GM19035 (cell line): ENCODE measurements around the gene SKA2.
"Not testable (repeated sequence)": the region's sequence is repeated elsewhere in the genome, so short reads cannot be mapped to it uniquely, and the experiment has no call there.

Experiments
- ATAC-seq: cut with Tn5 transposase; IDR thresholded peaks from one replicate; pipeline ENCODE4 v1.9.1; 2021; ENCODE audit not compliant: unreplicated experiment

SKA2 gene

GRCh38 chr17:59152925-59153324 is 2.1 kb downstream of the SKA2 start:
- ATAC-seq, result no peak

- ATAC-seq, result no peak
Observed at GRCh38 chr17:59151591-59151990, 3.4 kb downstream of the SKA2 start.

GRCh38 chr17:59151006-59151405 is 4.0 kb downstream of the SKA2 start:
- no peak for ATAC-seq

GRCh38 chr17:59149841-59150511 is 5.0 kb downstream of the SKA2 start:
- ATAC-seq, result no peak

GRCh38 chr17:59149051-59149450 is 5.9 kb downstream of the SKA2 start:
- no peak for ATAC-seq

GRCh38 chr17:59145571-59146096 is 9.4 kb downstream of the SKA2 start:
- ATAC-seq, result no peak

GRCh38 chr17:59141860-59142259 is 13.1 kb downstream of the SKA2 start:
- no peak for ATAC-seq

GRCh38 chr17:59139939-59140338 is 15.0 kb downstream of the SKA2 start:
- ATAC-seq, result no peak

GRCh38 chr17:59138339-59138738 is 16.6 kb downstream of the SKA2 start:
- ATAC-seq, result not testable (repeated sequence)

- ATAC-seq, result no peak
Observed at GRCh38 chr17:59131131-59131530, 23.9 kb downstream of the SKA2 start.

GRCh38 chr17:59129814-59130213 is 25.2 kb downstream of the SKA2 start:
- no peak for ATAC-seq

- ATAC-seq, result no peak
Observed at GRCh38 chr17:59126809-59127417, 28.1 kb downstream of the SKA2 start.

GRCh38 chr17:59124665-59125064 is 30.3 kb downstream of the SKA2 start:
- no peak for ATAC-seq

GRCh38 chr17:59121901-59122480 is 33.0 kb downstream of the SKA2 start:
- ATAC-seq, result no peak

- no peak for ATAC-seq
Observed at GRCh38 chr17:59115474-59115873, 39.5 kb downstream of the SKA2 start.

- no peak for ATAC-seq
Observed at GRCh38 chr17:59111539-59111938, 43.4 kb downstream of the SKA2 start.

GRCh38 chr17:59110973-59111372 is 44.0 kb downstream of the SKA2 start:
- ATAC-seq, result no peak

GRCh38 chr17:59108400-59109102 is 46.4 kb downstream of the SKA2 start:
- ATAC-seq, result no peak

- ATAC-seq, result no peak
Observed at GRCh38 chr17:59107306-59107670, 47.7 kb downstream of the SKA2 start.

GRCh38 chr17:59106463-59107305 is 48.3 kb downstream of the SKA2 start, which contains the start of gene TRIM37:
TSS of gene TRIM37 (minus strand) at chr17:59106880. CDS start at chr17:59106461, 419 bp downstream.
- ATAC-seq, result peak; percentile 95
